Retinal pigment epithelial cell (primary cell): Measurements from ENCODE around the gene ILK.

Experiments
- DNase-seq: peaks from one replicate; pipeline ENCODE4 v3.0.0-alpha.2; 2010; ENCODE audit warnings: low read depth
- H3K4me3 ChIP-seq: 2 replicates; pipeline ENCODE4 v1.5.1; 2011; ENCODE audit warnings: mild to moderate bottlenecking, low read length, control low read depth, moderate library complexity
- TF ChIP-seq, protein P1 (sequence below): conservative IDR thresholded peaks from 2 replicates; pipeline ENCODE4 v1.5.1; 2011; ENCODE audit warnings: low read depth, low read length, control low read depth, inconsistent platforms

ILK gene

DNA sequence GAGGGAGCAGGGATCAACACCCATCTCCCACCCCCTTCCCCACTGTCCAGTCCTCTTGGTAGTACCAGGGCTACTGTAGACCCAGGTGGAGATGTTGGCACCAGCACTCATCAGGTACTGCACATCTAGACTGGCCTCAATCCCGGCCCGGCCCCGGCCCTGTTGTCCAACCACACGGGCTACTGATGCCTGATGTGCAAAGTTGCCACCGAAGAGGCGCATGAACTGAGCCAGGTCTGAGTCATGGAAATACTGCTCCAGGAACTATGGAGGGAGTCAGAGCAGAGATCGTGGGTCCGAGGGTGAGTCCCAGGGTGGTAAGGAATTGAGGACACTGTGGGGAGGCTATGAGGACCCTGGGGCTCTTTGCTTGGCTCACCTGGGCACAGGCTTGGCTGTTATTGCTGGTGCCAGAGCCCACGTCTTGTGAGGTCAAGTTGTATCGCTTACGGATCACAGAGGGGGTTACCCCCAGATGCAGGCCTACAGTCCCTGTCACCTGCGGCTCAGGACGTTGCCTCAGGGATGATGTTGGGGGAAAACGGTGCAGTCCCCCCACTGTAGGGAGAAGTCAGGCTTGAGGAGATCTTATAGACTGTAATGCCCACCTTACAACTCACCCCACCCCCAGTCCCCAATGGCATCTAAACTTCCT lies 13.1 kb downstream of the ILK start:
- DNase-seq = no peak
- H3K4me3 ChIP-seq = no peak overlapping the region
- TF ChIP-seq, protein P1, sequence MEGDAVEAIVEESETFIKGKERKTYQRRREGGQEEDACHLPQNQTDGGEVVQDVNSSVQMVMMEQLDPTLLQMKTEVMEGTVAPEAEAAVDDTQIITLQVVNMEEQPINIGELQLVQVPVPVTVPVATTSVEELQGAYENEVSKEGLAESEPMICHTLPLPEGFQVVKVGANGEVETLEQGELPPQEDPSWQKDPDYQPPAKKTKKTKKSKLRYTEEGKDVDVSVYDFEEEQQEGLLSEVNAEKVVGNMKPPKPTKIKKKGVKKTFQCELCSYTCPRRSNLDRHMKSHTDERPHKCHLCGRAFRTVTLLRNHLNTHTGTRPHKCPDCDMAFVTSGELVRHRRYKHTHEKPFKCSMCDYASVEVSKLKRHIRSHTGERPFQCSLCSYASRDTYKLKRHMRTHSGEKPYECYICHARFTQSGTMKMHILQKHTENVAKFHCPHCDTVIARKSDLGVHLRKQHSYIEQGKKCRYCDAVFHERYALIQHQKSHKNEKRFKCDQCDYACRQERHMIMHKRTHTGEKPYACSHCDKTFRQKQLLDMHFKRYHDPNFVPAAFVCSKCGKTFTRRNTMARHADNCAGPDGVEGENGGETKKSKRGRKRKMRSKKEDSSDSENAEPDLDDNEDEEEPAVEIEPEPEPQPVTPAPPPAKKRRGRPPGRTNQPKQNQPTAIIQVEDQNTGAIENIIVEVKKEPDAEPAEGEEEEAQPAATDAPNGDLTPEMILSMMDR = no peak

DNA sequence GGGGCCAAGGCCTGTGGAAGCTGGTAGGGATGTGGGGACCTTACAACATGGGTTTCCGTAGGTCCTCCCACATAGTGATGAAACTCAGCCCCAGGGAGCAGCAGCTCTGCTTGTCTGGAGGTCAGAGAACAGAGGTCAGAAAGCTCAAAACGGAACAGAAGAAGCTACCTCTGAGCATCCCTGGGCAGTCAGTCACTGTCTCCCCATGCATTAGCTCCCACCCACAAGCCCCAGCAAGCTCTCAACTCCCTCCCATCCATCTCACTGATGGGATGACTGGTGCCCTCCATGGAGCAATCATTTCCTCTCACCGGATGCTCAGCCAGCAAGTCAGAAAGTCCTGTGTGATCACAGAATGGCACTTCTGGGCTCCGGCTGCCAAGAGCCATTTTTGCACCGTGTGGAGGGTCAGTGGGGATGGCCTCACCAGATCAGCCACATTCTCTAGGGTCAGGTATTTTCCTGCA lies 13.8 kb downstream of the ILK start:
- peak overlapping the region; percentile 99 for H3K4me3 ChIP-seq
- TF ChIP-seq, protein P1 = no peak
- DNase-seq = no peak

DNA sequence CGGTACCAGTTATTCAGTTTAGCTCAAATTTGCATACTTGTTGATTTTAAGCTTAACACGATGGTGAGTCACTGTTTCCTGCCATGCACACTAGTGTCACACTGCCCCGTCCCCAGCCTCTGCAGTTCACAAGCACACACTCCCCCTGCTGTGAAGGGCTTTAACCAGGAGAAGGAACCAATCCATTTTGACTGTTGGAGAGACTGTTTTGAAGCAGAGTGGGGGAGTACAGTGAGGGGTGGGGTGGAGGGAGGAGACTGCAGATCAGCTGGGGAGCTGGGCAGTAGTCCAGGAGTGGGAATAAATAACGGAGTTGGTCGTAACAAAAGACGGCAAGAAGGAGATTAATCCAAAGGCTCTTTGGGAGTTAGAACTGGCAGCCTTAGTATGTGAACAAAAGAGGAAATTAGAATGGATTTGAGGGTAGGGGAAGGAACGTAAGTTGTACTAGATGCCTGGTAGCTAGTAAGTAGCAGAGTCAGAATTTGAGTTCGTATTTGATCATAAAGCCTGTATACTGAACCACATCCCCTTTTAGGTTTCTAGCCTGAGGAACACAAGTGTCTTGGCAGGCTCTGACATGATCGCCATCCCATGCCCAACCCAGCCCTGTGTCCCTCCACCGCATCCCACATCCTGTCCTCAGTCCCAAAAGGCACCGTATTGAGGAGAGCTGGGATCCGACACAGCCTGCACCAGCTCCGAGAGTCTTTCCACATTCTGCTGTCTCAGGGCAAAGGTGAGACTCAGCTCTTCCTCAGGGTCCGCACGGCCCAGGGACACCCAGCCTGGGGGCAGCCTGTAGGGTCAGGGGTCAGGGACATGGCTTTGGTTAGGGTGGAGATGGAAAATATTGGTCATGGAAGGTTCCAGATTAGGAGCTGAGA lies 14.8 kb downstream of the ILK start:
- TF ChIP-seq, protein P1 = peak; percentile 33
- peak; percentile 95 for DNase-seq
- peak overlapping the region; percentile 99 for H3K4me3 ChIP-seq

DNA sequence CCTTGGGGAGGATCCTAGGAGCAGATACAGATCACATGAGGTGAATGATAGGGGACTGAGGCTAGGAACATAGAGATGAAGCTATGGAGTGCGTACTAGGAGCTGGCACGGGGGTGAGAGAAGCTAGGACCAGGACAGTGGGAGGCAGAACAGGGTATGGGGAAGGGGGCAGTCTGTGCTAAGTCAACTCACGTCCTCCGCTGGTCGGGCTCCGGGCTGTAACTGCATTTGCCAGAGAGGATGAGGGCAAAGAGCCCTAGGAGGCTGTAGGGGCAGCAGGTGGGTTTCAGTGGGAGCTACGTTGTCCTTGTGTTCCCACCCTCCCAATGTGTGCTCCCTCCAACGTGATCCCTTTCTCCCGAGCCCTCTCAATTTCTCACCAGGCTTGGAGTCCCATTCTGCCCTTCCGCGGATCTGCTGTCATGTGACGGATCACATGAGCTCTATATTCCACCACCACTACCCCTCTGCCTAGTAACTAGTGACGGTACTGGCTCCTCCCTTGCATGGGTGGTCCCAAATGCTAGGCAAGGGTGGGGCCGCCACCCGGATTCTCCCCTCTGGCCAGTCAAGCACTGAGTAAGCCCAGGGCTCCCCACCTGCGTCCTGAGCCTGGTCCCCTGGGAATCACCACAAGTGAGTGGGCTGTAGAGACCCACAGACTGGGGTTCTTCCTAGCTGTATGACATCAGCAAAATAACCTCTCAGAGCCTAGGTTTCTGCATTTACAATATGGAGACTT lies 15.6 kb downstream of the ILK start, which contains the start of gene TPP1:
Gene TPP1, minus strand, starts transcription at position 419 of the 742 bp plus-strand sequence. Its CDS starts 22 bp downstream, at position 397.
- peak within 1 kb of the TSS; percentile 99 for H3K4me3 ChIP-seq
- TF ChIP-seq, protein P1 = no peak
- DNase-seq = peak; percentile 78

DNA sequence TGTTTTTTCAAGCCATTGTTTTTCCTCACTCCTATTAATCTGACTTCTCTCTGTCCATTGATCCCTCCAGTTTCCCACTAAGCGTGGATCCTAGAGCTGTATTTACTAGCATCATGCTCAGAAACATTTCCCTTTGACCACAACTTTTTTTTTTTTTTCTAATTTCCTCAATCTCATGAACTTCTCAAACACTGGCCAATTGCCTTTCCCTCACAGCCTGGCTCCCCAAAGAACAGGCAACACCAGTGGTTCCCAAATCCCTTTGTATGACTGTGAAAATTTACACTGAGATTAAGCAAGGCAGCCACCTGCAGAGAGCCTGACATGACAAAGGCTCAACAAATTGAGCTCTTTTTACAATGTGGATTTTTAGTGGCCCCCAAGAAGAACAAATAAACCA lies 17.1 kb downstream of the ILK start:
- DNase-seq = no peak
- H3K4me3 ChIP-seq = no peak overlapping the region
- TF ChIP-seq, protein P1 = no peak

DNA sequence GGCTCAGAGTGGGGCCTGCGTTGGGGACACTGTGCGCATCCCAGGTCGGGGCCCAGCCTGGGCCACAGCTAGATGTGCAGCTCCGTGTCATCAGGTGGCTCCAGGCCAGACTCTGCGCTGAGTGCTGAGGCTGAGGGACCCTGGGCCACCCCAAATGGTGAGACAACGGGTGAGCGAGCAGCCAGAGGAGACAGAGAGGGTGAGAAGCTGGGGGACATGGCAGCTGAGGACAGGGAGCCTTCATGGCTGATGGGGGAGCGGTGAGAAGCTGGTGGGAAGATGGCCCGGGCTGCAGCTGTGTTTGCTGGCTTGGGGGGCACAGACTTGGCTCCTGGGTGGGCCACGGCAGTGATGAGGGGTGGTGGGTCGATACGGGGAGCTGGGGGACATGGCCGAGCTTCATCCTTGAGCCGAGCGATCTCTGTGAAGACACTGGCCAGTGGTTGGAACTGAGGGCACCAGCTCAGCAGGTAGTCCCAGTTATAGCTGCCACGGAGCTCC lies 18.2 kb downstream of the ILK start:
- no peak for DNase-seq

More for the DNA sequence above, 18.2 kb downstream of the ILK start:
- TF ChIP-seq, protein P1 = no peak
- no peak overlapping the region for H3K4me3 ChIP-seq
